PC-3 (cell line): ENCODE measurements around the gene DAB1.

Experiments
- EZH2 ChIP-seq: fragments of 300-600 bp; sonication (generic); IDR thresholded peaks from one replicate; pipeline ENCODE4 v1.6.1; 2017; ENCODE audit warnings: antibody characterized with exemption, mild to moderate bottlenecking, low read length; ENCODE audit not compliant: unreplicated experiment
- EZH2phosphoT487 ChIP-seq: fragments of 300-600 bp; sonication (generic); IDR thresholded peaks from 2 replicates; pipeline ENCODE4 v1.6.1; 2018; ENCODE audit warnings: mild to moderate bottlenecking, antibody characterized with exemption, low read length, borderline replicate concordance
- TF ChIP-seq, protein P1 (sequence below): fragments of 300-600 bp; sonication (generic); conservative IDR thresholded peaks from 2 replicates; pipeline ENCODE4 v1.5.1; 2017; ENCODE audit warnings: antibody characterized with exemption, low read depth, mild to moderate bottlenecking, low read length

DNA sequence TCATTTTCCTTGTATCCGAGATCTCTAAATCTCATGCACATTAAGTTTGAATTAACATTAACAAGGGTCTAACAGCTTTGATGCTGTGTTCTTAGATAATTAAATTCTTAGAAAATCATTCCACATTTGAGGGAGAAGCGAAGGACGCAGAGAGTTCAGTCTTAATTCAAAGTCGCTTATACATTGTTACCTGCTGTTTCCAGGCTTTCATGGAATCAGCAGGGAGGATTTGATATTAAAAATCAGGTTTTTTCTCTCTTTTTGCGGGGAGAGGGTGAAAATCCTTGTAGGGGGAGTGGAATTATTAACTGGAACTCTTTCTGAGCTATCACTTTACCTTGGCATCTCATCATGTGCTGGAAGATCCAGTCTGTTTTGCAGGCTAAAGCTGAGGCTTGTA, 27.7 kb upstream of the DAB1 start:
- TF ChIP-seq, protein P1, sequence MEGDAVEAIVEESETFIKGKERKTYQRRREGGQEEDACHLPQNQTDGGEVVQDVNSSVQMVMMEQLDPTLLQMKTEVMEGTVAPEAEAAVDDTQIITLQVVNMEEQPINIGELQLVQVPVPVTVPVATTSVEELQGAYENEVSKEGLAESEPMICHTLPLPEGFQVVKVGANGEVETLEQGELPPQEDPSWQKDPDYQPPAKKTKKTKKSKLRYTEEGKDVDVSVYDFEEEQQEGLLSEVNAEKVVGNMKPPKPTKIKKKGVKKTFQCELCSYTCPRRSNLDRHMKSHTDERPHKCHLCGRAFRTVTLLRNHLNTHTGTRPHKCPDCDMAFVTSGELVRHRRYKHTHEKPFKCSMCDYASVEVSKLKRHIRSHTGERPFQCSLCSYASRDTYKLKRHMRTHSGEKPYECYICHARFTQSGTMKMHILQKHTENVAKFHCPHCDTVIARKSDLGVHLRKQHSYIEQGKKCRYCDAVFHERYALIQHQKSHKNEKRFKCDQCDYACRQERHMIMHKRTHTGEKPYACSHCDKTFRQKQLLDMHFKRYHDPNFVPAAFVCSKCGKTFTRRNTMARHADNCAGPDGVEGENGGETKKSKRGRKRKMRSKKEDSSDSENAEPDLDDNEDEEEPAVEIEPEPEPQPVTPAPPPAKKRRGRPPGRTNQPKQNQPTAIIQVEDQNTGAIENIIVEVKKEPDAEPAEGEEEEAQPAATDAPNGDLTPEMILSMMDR: no peak
- TF ChIP-seq EZH2 (no peak), EZH2phosphoT487 (no peak)
